Measurements from ENCODE around the gene NSMCE1.

NSMCE1 gene

DNA sequence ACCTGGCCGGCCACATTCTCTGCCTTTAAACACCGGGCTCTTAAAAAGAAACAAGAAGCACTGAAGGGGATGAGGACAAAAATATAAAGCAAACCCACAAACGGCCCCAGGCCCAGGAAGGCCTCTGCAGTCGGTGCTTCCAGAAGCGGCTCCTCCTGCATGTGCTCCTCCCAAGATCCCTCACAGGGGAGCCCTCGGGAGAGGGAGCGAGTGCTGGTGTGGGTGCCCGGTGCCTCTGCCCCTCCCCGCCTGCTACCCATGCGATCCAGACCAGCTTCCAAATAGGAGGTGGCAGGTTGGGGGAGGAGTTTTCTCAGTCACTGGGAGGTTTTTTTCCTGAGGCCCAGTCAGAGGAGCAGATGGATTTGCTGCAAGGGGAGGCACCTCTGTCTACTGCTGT is 49.4 kb downstream of the NSMCE1 start:
- Histone ChIP-seq H3K9me3 (ENCODE audit: control extremely low read depth in 1 of 5, control insufficient read depth in 4 of 5, insufficient read depth in 2 of 5, low read depth in 1 of 5, low read length in 4 of 5) (no peaks in the 10 kb centered on the region), H3K4me1 (ENCODE audit: control extremely low read depth in 1 of 4, control insufficient read depth in 4 of 4, insufficient read depth in 4 of 4, low read length in 3 of 4) (no peaks in the 10 kb centered on the region), H3K27ac (ENCODE audit: insufficient read depth in 1 of 2, low read depth in 1 of 2, low read length in 2 of 2, poor library complexity in 1 of 2, severe bottlenecking in 2 of 2) (no peak overlapping the region), H3K36me3 (ENCODE audit: control insufficient read depth in 4 of 4, insufficient read depth in 4 of 4, low read length in 3 of 4) (peaks cover 0 to 54% (median 26%) of the 10 kb centered on the region in 4 experiments), H3K4me3 (ENCODE audit: control insufficient read depth in 1 of 7, extremely low read depth in 1 of 7, insufficient read depth in 4 of 7, low read depth in 2 of 7, low read length in 6 of 7) (no peak overlapping the region), H3K27me3 (replicated peaks in 2 of 5; ENCODE audit: control insufficient read depth in 4 of 5, insufficient read depth in 5 of 5, low read length in 4 of 5) (no peaks in the 10 kb centered on the region)
- POLR2A ChIA-PET: no interaction called here
- WGBS (ENCODE audit: insufficient coverage): 95% methylated on average over 8 of the region's 10 CpGs
- no peak for DNase-seq
- CTCF ChIA-PET: interaction anchor here (1.9 kb wide), 1 partner anchor 10 kb away, joined by 6 read pairs; no protein-coding TSS in a partner anchor

DNA sequence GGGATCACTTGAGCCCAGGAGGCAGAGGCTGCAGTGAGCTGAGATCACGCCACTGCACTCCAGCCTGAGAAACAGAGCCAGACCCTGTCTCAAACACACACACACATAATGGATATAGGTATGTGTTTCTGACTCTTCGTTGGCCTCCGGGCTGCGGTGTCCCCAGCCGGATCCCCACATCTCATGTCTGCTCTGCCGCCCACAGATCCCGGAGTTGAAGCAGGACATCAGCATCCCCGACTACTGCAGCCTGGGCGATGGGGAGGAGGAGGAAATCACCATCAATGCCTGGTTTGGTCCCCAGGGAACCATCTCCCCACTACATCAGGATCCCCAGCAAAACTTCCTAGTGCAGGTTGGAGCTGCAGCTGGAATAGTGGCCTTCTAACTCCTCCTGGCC is 49.8 kb downstream of the NSMCE1 start:
- Histone ChIP-seq H3K27ac (ENCODE audit: insufficient read depth in 1 of 2, low read depth in 1 of 2, low read length in 2 of 2, poor library complexity in 1 of 2, severe bottlenecking in 2 of 2) (no peak overlapping the region), H3K36me3 (ENCODE audit: control insufficient read depth in 4 of 4, insufficient read depth in 4 of 4, low read length in 3 of 4) (peaks cover 0 to 51% (median 27%) of the 10 kb centered on the region in 4 experiments), H3K9me3 (ENCODE audit: control extremely low read depth in 1 of 5, control insufficient read depth in 4 of 5, insufficient read depth in 2 of 5, low read depth in 1 of 5, low read length in 4 of 5) (no peaks in the 10 kb centered on the region), H3K4me3 (ENCODE audit: control insufficient read depth in 1 of 7, extremely low read depth in 1 of 7, insufficient read depth in 4 of 7, low read depth in 2 of 7, low read length in 6 of 7) (no peak overlapping the region), H3K27me3 (replicated peaks in 2 of 5; ENCODE audit: control insufficient read depth in 4 of 5, insufficient read depth in 5 of 5, low read length in 4 of 5) (no peaks in the 10 kb centered on the region), H3K4me1 (ENCODE audit: control extremely low read depth in 1 of 4, control insufficient read depth in 4 of 4, insufficient read depth in 4 of 4, low read length in 3 of 4) (no peaks in the 10 kb centered on the region)
- no peak for DNase-seq
- ChIA-PET CTCF (interaction anchor here (1.9 kb wide), 1 partner anchor 10 kb away, joined by 6 read pairs; no protein-coding TSS in a partner anchor), POLR2A (no interaction called here)
- WGBS (ENCODE audit: insufficient coverage): 100% methylated on average over 5 of the region's 9 CpGs

DNA sequence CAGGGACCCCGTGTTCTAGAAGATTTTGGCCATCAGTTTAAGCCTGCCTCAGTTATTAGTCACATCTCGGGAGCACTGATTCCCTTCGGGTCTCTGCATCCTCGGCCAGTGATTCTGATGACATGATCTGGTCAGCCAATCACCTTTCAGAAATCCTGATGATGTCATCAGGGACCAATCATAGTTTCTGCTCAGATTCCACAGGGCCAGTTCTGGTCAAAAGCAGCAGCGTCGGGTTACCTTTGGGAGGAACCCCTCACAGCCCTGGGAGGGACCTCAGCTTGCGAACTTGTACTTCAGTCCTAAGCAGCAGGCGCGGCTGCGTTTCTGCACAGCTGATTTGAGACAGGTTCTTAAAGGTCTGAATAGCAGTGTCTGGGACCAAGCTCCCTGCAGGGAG is 51.3 kb downstream of the NSMCE1 start:
- Histone ChIP-seq H3K27ac (ENCODE audit: insufficient read depth in 1 of 2, low read depth in 1 of 2, low read length in 2 of 2, poor library complexity in 1 of 2, severe bottlenecking in 2 of 2) (no peak overlapping the region), H3K36me3 (ENCODE audit: control insufficient read depth in 4 of 4, insufficient read depth in 4 of 4, low read length in 3 of 4) (peaks cover 0 to 46% (median 28%) of the 10 kb centered on the region in 4 experiments), H3K4me3 (ENCODE audit: control insufficient read depth in 1 of 7, extremely low read depth in 1 of 7, insufficient read depth in 4 of 7, low read depth in 2 of 7, low read length in 6 of 7) (no peak overlapping the region), H3K4me1 (ENCODE audit: control extremely low read depth in 1 of 4, control insufficient read depth in 4 of 4, insufficient read depth in 4 of 4, low read length in 3 of 4) (no peaks in the 10 kb centered on the region), H3K9me3 (ENCODE audit: control extremely low read depth in 1 of 5, control insufficient read depth in 4 of 5, insufficient read depth in 2 of 5, low read depth in 1 of 5, low read length in 4 of 5) (no peaks in the 10 kb centered on the region), H3K27me3 (replicated peaks in 2 of 5; ENCODE audit: control insufficient read depth in 4 of 5, insufficient read depth in 5 of 5, low read length in 4 of 5) (no peaks in the 10 kb centered on the region)
- DNase-seq: no peak
- ChIA-PET POLR2A (no interaction called here), CTCF (interaction anchor here (1.0 to 1.4 kb wide), 2 partner anchors 12 to 38 kb away, joined by 3 to 4 read pairs; no protein-coding TSS in a partner anchor)
- whole genome bisulfite sequencing (ENCODE audit: insufficient coverage): 95% methylated on average over 10 of the region's 10 CpGs

- Histone ChIP-seq H3K27me3 (replicated peaks in 2 of 5; ENCODE audit: control insufficient read depth in 4 of 5, insufficient read depth in 5 of 5, low read length in 4 of 5) (no peaks in the 10 kb centered on the region), H3K4me1 (ENCODE audit: control extremely low read depth in 1 of 4, control insufficient read depth in 4 of 4, insufficient read depth in 4 of 4, low read length in 3 of 4) (no peaks in the 10 kb centered on the region), H3K36me3 (ENCODE audit: control insufficient read depth in 4 of 4, insufficient read depth in 4 of 4, low read length in 3 of 4) (peaks cover 0 to 49% (median 27%) of the 10 kb centered on the region in 4 experiments), H3K4me3 (ENCODE audit: control insufficient read depth in 1 of 7, extremely low read depth in 1 of 7, insufficient read depth in 4 of 7, low read depth in 2 of 7, low read length in 6 of 7) (no peak overlapping the region), H3K27ac (ENCODE audit: insufficient read depth in 1 of 2, low read depth in 1 of 2, low read length in 2 of 2, poor library complexity in 1 of 2, severe bottlenecking in 2 of 2) (no peak overlapping the region), H3K9me3 (ENCODE audit: control extremely low read depth in 1 of 5, control insufficient read depth in 4 of 5, insufficient read depth in 2 of 5, low read depth in 1 of 5, low read length in 4 of 5) (no peaks in the 10 kb centered on the region)
- 95% methylated on average over 13 of the region's 16 CpGs for WGBS (ENCODE audit: insufficient coverage)
- CTCF ChIA-PET: interaction anchor here (0.7 to 1.4 kb wide), 3 partner anchors 12 to 155 kb away, joined by 3 read pairs; no protein-coding TSS in a partner anchor
- POLR2A ChIA-PET: no interaction called here
- DNase-seq: no peak
Observed at GRCh38 chr16:27216297-27216885, 52.2 kb downstream of the NSMCE1 start.

- no peaks in the 10 kb centered on the region for H3K27me3 ChIP-seq (replicated peaks in 2 of 5; ENCODE audit: control insufficient read depth in 4 of 5, insufficient read depth in 5 of 5, low read length in 4 of 5)
- ChIA-PET CTCF (interaction anchor here (0.9 to 1.1 kb wide), 2 partner anchors 11 to 42 kb away, joined by 3 read pairs; no protein-coding TSS in a partner anchor), POLR2A (no interaction called here)
- no peak overlapping the region for H3K27ac ChIP-seq (ENCODE audit: insufficient read depth in 1 of 2, low read depth in 1 of 2, low read length in 2 of 2, poor library complexity in 1 of 2, severe bottlenecking in 2 of 2)
- no peak for DNase-seq
- H3K36me3 ChIP-seq (ENCODE audit: control insufficient read depth in 4 of 4, insufficient read depth in 4 of 4, low read length in 3 of 4): peaks cover 0 to 52% (median 30%) of the 10 kb centered on the region in 4 experiments
- H3K4me1 ChIP-seq (ENCODE audit: control extremely low read depth in 1 of 4, control insufficient read depth in 4 of 4, insufficient read depth in 4 of 4, low read length in 3 of 4): no peaks in the 10 kb centered on the region
- no peak overlapping the region for H3K4me3 ChIP-seq (ENCODE audit: control insufficient read depth in 1 of 7, extremely low read depth in 1 of 7, insufficient read depth in 4 of 7, low read depth in 2 of 7, low read length in 6 of 7)
- 98% methylated on average over 4 of the region's 7 CpGs for whole genome bisulfite sequencing (ENCODE audit: insufficient coverage)
- no peaks in the 10 kb centered on the region for H3K9me3 ChIP-seq (ENCODE audit: control extremely low read depth in 1 of 5, control insufficient read depth in 4 of 5, insufficient read depth in 2 of 5, low read depth in 1 of 5, low read length in 4 of 5)
Observed at GRCh38 chr16:27215660-27216059, 52.9 kb downstream of the NSMCE1 start.

GRCh38 chr16:27214084-27214961 is 54.2 kb downstream of the NSMCE1 start:
- Histone ChIP-seq H3K27ac (ENCODE audit: insufficient read depth in 1 of 2, low read depth in 1 of 2, low read length in 2 of 2, poor library complexity in 1 of 2, severe bottlenecking in 2 of 2) (no peak overlapping the region), H3K9me3 (ENCODE audit: control extremely low read depth in 1 of 5, control insufficient read depth in 4 of 5, insufficient read depth in 2 of 5, low read depth in 1 of 5, low read length in 4 of 5) (no peaks in the 10 kb centered on the region), H3K4me3 (ENCODE audit: control insufficient read depth in 1 of 7, extremely low read depth in 1 of 7, insufficient read depth in 4 of 7, low read depth in 2 of 7, low read length in 6 of 7) (no peak overlapping the region), H3K4me1 (ENCODE audit: control extremely low read depth in 1 of 4, control insufficient read depth in 4 of 4, insufficient read depth in 4 of 4, low read length in 3 of 4) (no peaks in the 10 kb centered on the region), H3K27me3 (replicated peaks in 2 of 5; ENCODE audit: control insufficient read depth in 4 of 5, insufficient read depth in 5 of 5, low read length in 4 of 5) (no peaks in the 10 kb centered on the region), H3K36me3 (ENCODE audit: control insufficient read depth in 4 of 4, insufficient read depth in 4 of 4, low read length in 3 of 4) (peaks cover 0 to 57% (median 32%) of the 10 kb centered on the region in 4 experiments)
- ChIA-PET CTCF (interaction anchor here (1.0 kb wide), 1 partner anchor 134 kb away, joined by 3 read pairs; no protein-coding TSS in a partner anchor), POLR2A (no interaction called here)
- whole genome bisulfite sequencing (ENCODE audit: insufficient coverage): 89% methylated on average over 15 of the region's 19 CpGs
- no peak for DNase-seq

DNA sequence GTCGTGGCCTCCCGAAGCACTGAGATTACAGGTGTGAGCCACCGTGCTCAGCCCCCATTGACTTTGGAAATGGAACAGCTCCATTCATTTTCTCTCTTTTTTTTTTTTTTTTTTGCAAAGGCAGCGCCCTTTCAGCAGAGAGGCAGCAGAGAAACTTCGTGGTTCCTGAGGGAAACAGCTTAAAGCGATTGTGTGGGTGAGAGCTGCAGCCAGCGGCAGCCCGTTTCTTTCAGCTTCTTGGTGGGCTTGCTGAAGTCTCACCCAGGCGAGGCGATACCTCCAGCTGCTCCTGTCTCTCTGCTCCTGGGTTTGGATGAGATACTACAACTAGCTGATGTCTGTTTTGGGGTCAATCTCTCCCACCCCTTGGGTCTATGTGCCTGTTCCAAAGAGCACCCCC is 57.5 kb downstream of the NSMCE1 start:
- Histone ChIP-seq H3K4me3 (ENCODE audit: control insufficient read depth in 1 of 7, extremely low read depth in 1 of 7, insufficient read depth in 4 of 7, low read depth in 2 of 7, low read length in 6 of 7) (no peak overlapping the region), H3K36me3 (ENCODE audit: control insufficient read depth in 4 of 4, insufficient read depth in 4 of 4, low read length in 3 of 4) (peaks cover 0 to 43% (median 23%) of the 10 kb centered on the region in 4 experiments), H3K27me3 (replicated peaks in 2 of 5; ENCODE audit: control insufficient read depth in 4 of 5, insufficient read depth in 5 of 5, low read length in 4 of 5) (no peaks in the 10 kb centered on the region), H3K27ac (ENCODE audit: insufficient read depth in 1 of 2, low read depth in 1 of 2, low read length in 2 of 2, poor library complexity in 1 of 2, severe bottlenecking in 2 of 2) (no peak overlapping the region), H3K9me3 (ENCODE audit: control extremely low read depth in 1 of 5, control insufficient read depth in 4 of 5, insufficient read depth in 2 of 5, low read depth in 1 of 5, low read length in 4 of 5) (no peaks in the 10 kb centered on the region), H3K4me1 (ENCODE audit: control extremely low read depth in 1 of 4, control insufficient read depth in 4 of 4, insufficient read depth in 4 of 4, low read length in 3 of 4) (no peaks in the 10 kb centered on the region)
- no peak for DNase-seq
- ChIA-PET POLR2A (no interaction called here), CTCF (interaction anchor here (4.2 kb wide), 1 partner anchor 19 kb away, joined by 15 read pairs; no protein-coding TSS in a partner anchor)
- WGBS (ENCODE audit: insufficient coverage): 81% methylated on average over 8 of the region's 10 CpGs

All from common myeloid progenitor, CD34-positive (primary cell).